ENCODE data around the gene KLF3.

The KLF3 gene

DNA sequence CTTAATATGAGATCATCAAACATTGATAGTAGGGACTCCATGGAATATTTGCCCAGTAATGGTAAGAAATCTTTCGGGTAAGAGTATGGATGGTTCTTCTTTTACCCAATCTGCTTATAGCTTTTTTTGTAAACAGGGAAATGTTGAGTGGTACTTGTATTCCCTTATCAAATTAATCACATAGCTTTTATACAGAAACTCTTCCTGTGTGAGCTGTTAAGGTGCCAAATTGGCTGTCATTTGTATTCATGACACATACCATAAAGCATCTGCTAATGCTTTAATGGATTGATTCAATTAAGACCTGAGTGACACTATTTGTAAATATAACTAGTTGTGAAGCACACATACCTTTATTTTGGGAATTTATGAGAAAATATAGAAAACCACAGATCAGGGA, 34.2 kb downstream of the KLF3 start:
- DNase-seq (ENCODE audit: low read depth in 2 of 2), result no peak

DNA sequence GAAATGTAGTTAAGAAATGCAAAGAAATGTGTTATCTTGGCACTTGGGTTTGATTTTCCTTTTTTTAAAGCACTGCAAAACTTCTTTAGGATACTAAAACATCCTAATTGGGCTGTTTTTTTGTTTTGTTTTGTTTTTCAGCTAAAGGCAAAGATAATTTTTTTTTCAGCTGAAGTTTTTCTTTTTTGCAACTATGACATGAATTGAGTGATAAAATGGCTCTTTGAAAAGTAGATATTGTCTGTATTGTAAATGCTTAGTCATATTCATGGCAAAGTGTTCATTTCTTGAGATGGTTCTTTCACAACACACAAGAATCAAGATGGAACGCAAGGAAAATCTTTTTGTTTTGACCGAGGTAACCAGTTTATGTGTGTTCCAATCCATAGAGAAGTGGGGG, 35.1 kb downstream of the KLF3 start:
- DNase-seq (ENCODE audit: low read depth in 2 of 2), result no peak

GRCh38 chr4:38703635-38704034, 39.6 kb downstream of the KLF3 start:
- DNase-seq (ENCODE audit: low read depth in 2 of 2), result no peak

- DNase-seq (ENCODE audit: low read depth in 2 of 2), result no peak
These were observed 40.7 kb downstream of the KLF3 start for GRCh38 chr4:38704622-38705154.

DNA sequence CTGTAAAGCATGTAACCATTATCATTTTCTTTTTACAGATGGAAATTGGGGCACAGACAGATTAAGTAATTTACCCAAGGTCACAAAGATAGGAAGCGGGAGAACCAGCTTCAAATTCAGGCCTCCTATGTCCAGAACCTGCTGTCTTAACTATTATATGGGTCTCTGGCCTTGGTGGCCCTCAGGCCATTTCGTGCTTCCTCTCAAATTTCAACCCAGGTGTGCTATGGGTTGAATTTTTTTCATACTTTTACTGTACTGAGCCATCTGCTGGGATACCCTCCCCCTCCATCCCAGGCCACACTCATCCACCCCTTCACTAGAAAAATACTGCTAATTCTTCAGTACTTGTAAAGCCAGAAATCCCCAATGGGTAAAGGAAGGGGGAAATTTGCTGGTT, 42.3 kb downstream of the KLF3 start:
- no peak for DNase-seq (ENCODE audit: low read depth in 2 of 2)

DNA sequence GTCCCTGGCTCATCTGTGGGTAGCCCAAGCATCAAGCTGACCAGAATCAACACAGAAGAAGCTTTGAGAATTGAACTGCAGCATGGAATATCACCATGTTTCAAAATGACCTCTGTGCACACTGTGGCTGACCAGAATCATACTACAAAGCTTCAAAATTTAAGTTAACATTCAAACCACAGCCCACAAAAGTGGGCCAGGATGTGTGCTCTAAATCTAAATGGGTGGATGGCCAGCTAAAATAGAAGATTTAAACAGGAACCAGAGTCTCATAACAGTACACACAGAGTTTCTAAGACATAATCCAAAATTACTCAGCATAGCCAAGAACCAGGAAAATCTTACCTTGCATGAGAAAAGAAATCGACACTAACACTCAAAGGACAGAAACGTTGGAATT, 46.1 kb downstream of the KLF3 start:
- no peak for DNase-seq (ENCODE audit: low read depth in 2 of 2)

DNA sequence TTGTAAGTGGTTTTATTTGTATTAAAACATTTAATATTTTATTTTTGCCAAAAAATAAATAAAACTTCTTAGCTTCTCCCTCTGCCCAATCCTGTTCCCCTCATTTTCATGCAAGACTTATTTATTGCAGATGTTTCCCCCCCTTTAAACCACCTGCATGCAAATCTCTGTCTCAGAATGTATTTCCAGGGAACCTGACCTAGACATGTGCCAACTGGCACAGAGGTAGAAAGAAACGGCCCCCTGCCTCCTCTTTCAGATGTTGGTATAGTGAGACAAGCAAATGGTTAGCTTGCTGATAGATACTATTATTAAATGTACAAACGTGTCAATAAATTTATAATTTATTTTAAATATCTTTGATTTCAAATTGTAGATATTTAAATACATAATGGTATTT, 47.1 kb downstream of the KLF3 start:
- no peak for DNase-seq (ENCODE audit: low read depth in 2 of 2)

DNA sequence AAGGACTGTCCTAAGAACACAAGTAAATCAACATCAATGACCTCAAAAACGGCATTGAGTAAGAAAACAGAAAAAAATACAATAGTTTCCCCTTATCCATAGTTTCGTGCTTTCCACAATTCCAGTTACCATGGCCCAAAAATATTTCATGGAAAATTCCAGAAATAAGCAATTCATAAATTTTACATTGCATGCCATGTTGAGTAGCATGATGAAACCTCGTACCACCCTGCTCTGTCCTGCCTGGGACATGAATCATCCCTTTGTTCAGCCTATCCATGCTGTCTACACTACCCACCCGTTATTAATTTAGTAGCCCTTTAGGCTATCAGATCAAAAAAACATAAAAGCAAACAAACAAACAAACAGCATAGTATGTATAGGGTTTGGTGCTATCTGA, 51.1 kb downstream of the KLF3 start:
- DNase-seq (ENCODE audit: low read depth in 2 of 2), result no peak

- no peak for DNase-seq (ENCODE audit: low read depth in 2 of 2)
These were observed 52.3 kb downstream of the KLF3 start for GRCh38 chr4:38716256-38716655.

DNA sequence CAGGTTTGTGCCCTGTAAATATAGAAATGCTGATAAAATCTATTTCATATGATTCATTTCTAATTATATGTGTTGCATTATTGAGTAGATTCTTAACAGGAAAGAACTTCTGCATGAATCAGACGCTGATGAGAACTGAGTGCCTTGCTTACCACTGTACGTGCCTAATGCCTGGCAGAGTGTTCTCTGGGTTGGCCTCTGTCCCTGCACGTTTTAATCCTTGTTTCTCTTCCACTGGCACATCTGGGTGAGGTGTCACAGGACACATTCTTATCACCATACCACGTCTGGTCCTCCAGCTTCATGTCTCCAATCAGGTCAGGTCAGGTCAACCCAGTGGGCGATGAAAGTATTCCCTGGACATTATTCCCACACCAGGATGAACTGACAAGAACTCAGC, 53.6 kb downstream of the KLF3 start:
- DNase-seq (ENCODE audit: low read depth in 2 of 2), result no peak

DNA sequence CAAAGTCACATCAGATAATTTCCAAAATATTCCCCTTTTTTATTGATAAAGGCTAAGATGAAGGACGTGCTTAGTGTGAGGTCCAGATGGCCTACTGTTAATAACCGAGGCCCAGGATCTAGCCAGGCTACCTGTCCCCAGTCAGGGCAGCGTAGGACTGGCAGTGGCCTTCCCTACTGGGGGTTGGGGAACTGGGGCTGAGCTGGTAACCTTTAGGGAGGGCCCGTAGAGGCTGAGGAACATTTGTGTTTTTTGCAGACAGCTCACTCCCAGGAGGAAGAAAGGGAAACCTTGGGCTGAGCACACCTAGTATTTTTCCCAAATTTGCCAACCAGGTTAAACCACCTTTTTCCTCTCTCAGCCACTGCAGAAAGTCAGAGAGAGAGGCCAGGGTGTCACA, 59.1 kb downstream of the KLF3 start:
- DNase-seq (ENCODE audit: low read depth in 2 of 2), result no peak

DNA sequence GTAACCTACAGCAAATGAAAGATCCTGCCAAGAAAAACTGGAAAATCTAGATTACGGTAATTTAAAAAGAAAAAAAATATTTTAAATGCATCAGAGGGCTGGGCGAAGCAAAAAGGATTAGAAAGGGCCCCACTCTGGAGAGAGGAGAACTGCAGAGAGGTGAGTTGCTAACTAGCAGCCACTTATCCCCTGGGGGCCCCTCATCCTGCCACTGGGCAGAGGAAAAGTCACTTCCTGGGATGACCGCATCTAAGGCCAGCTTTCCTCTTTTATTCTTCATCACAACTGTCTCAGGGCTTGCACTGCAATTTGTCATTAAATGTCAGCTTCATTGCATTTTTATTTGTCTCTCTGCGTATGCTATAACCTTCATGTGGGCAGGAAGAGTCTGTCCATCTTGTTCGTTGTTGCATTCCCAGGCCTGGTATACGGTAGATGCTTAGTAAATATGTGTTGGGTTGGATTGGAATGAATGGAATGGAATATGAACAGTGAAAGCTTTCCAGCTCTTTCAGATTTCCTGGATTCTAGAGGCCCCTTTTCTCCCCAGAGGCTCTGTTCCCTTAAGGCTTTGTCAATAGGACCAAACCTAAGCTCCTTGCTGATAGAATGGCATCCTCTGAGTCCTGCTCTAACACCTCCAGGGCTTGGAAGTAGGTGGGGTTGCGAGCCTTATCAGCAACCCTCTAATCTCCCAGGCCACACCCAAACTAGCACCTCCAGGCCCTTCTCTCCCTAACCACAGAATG, 59.9 kb downstream of the KLF3 start:
- no peak for DNase-seq (ENCODE audit: low read depth in 2 of 2)

DNA sequence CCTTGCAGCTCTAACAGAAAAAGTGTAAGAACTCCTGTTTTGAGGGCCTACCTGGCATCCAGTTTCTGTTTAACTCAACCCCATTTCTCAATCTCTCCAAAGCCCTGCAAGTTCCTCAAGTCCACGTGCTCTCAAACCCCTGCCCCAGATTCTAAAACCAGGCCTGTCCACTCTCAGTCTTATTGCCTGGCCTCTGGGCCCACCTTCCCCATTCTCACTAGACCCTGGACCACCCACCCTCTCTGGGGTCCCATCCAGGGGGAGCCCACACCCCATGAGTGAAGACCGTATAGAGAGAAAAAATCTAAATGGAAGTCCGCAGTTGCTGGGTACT, 60.4 kb downstream of the KLF3 start:
- DNase-seq (ENCODE audit: low read depth in 2 of 2), result no peak

DNA sequence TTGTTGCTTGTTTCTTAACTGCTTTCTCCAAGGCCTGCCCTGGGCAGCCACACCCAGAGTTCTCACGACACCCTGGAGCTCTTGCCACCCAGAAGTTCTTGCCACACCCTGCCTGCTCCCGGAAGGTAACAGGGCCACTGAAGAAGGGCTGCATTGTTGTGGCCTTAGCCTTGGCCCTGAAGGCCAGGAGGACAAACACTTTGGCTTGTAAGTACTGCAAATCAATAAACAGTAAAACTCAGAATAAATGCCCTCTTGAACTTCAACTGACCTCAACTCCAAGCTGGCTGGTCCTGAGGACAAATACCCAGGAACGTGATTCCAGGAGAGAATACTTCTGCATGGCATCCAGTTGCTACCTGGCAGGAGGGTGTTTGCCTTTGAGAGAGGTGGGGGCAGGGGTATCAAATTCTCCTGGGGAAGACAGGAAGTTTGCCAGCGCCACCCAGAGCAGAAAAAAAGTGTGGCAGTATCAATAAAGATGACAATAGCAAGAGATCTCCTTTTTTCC, 64.7 kb downstream of the KLF3 start:
- no peak for DNase-seq (ENCODE audit: low read depth in 2 of 2)

DNA sequence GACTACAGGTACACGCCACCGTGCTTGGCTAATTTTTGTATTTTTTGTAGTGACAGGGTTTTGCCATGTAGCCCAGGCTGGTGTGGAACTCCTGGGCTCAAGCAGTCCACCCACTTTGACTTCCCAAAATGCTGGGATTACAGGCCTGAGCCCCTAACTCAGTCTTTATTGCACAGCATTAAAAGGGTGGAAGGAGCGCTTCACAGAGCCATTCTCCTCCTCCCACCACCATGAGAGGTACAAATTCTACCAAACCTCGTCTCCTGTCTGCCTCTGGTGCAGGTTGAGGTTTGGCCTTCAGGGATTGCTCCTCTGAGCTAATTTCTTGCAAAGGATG, 66.5 kb downstream of the KLF3 start:
- DNase-seq (ENCODE audit: low read depth in 2 of 2), result no peak

DNA sequence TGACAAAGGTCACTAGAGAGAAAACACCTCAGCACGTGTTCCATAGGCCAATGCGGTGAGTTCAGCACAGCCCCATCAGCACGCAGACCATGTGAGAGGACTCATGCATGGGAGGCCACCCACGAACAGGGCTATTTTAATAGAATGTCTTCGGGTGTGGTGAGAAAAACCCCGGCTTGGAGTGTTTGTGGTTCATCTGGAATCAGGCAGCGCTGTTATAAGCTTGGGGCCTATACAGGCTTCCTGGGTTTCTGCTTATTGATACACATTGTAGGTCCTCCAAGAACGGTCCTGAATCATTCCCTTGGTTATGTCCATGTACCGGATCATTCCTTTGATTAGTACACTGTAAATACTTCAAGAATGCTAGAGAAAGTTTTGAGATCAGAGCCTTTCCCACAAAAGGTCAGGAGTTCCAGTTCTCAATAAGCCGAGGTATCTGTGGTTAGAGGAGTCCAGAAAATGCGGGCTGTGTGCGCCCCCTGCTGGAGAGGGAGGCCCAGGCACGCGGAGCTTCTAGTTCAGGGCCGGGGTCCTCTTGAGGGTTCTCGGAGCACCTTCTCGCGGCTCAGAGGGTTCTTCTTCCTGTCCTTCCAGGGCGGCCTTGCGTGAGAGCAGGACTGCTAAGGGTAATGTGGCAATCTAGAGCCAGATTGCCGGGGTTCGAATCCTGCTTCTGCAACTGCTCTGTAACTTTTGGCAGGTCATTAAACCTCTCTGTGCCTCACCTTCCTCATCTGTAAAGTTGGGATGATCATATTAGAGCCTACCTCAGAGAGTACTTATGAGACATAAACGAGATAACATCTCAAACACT, 67.0 kb downstream of the KLF3 start:
- peak; percentile 73 to 88 for DNase-seq (ENCODE audit: low read depth in 2 of 2)

- no peak for DNase-seq (ENCODE audit: low read depth in 2 of 2)
These were observed 69.7 kb downstream of the KLF3 start for GRCh38 chr4:38733663-38734062.

DNA sequence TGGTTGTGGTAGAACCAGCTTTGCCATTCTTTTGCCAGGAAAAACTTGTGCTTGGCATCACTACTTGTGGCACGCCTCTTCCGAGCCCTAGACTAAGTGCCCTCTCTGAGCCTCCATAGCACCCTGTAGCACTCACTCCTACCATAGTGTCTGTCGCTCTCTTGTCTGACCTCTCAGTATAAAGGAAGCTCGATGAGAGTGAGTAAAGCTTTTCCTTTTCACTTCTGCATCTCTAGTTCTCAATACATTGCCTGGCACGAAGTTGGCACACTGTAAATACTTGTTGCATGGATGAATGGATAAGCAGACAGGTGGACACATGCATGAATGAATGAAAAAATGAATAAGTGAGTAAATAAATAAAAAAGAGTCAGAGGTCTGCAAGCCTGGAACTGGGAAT, 70.4 kb downstream of the KLF3 start:
- no peak for DNase-seq (ENCODE audit: low read depth in 2 of 2)

DNA sequence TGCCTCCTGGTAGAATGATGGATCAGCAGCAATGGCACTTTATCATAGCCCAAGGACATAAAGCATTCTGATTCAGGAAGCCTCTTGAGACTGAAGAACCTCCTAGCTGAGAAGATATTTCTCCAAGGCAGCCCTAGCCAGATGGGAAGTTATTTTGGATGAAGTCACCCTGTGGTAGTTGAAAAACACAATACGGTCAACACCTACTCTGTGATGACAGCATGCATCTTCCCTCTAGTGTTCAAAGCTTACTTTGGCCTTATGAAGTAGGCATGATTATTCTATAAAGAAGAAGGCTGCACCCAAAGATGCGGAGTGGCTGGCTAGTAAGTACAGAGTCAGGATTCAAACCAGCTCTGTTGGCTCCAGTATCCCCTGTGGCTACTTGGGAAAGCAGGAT, 70.9 kb downstream of the KLF3 start:
- no peak for DNase-seq (ENCODE audit: low read depth in 2 of 2)

DNA sequence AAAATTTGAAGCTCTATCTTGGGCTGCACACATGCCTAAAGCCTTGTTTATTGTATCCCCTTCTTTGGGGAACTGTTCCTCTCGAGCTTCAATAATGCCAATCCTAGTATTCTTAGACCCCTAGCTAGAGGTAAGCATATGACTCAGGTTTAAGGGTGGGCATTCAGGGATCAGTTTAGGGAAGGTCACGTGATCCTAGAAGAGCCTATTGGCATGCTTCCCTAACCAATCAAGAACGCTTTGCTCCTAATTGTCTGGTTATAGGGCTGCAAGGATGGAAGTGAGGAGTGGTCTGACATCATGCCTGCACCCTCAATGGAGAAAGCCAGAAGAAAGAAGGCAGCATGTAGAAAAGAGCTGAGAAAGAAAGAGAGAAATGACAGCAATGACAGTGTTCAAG, 71.9 kb downstream of the KLF3 start:
- DNase-seq (ENCODE audit: low read depth in 2 of 2), result no peak

DNA sequence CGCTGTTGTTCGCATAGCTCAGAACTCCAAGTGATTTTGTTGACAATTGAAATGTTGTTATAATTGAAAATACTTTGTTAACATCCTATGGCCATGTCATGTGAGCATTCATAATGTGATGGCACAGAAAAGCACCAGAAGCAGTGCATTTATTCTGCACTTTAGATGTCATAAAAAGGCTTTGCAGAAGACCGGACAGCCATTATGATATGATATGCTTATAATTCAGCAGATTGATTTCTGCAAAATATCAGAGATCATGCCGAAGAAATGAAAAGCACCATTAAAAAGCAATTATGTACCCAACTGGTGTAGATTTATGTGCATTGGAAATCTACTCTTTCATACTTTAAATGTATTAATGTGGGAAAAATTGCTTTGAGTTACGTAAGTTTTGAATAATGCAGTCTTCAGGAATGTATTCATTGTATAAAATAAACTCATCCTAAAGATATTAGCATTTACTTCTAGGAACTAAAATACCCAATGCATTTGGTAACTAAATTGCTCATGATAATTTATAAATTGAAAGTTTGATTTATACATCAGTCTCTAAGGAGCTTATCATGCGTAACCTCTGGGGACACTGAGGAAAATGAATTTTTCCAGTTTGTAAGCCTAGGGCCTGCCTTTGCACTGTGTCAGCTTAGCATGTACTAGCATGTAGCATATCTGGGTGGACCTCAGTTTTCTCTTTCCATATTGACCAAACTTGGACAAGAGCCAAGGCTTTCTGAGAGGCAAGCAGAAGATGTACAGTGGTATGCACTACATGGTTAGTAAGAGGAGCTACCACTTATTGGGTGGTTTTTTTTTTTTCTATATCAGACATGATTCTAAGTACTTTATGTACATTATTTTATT, 75.2 kb downstream of the KLF3 start:
- no peak for DNase-seq (ENCODE audit: low read depth in 2 of 2)

DNA sequence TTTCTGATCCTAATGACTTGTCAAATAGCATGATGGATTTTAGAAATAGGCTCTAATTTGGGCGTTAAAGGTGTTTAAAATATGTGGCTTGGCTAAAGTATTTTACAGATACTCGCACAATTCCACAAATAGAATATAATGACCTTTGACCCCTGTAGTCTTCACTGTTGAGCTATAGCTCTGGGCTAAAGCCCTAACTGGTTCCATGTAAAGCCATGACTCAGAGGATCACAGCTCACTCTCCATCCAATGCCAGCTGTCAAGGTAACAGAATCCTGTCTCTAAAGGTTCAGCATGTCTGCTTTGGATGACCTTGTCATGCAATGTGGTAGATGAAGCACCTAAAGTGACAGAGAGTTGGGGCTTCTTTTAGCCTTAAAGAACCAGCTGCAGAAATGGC, 76.3 kb downstream of the KLF3 start:
- no peak for DNase-seq (ENCODE audit: low read depth in 2 of 2)

All from activated CD4-positive, alpha-beta T cell treated with anti-CD3 and anti-CD28 coated beads for 24 hours (primary cell).